ES-I3 (cell line): Measurements from ENCODE around the gene C5orf24.

ENCODE experiments used
- H3K36me3 ChIP-seq: 2 replicates; pipeline ENCODE4 v1.6.1; 2013; ENCODE audit warnings: mild to moderate bottlenecking, low read length, control low read depth, moderate library complexity; ENCODE audit not compliant: insufficient read depth
- H3K4me1 ChIP-seq: 2 replicates; pipeline ENCODE4 v1.6.1; 2013; ENCODE audit warnings: mild to moderate bottlenecking, control low read depth, low read length; ENCODE audit not compliant: insufficient read depth
- H3K9ac ChIP-seq: 2 replicates; pipeline ENCODE4 v1.6.1; 2013; ENCODE audit warnings: low read depth, mild to moderate bottlenecking, low read length, moderate library complexity
- H3K9me3 ChIP-seq: 2 replicates; pipeline ENCODE4 v1.6.1; 2013; ENCODE audit warnings: mild to moderate bottlenecking, low read length, moderate library complexity; ENCODE audit not compliant: control insufficient read depth, insufficient read depth

C5orf24 gene

DNA sequence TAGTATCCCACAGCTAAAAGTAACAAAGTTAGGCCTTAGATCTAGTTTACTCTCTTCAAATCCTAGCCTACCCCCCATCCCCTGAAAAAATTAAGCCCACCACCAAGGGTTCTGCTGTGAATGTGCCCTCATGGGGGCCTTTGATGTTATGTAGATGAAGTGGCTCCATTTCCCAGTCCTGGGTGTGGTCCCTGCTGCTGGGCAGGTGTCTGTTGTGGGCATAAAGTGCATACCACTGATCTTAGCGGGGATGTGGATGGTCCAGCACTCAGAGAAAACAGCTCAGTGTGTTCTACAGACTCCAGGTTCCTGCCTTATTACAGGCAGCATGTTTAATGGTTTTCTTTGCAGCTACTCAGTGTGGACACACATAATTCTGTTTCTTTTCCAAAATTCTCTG lies 61.0 kb downstream of the C5orf24 start:
- Histone ChIP-seq H3K36me3 (no peaks in the 10 kb centered on the region; the same call in 1 of the 2 replicates), H3K4me1 (peaks cover 4% of the 10 kb centered on the region; the same call in 1 of the 2 replicates), H3K9ac (no peak overlapping the region), H3K9me3 (no peaks in the 10 kb centered on the region)
